M059J (cell line): ENCODE results near the gene DGKG. TPM values are rescaled to one million over a fixed set of nuclear protein-coding genes. Genes with fewer than 3 reads are reported as not detected.

ENCODE experiments used
- DNase-seq: peaks from one replicate; pipeline ENCODE4 v3.0.0-alpha.2; 2012; ENCODE audit warnings: low read depth
- total RNA-seq: library from RNA; depleted of rRNA; stranded (reverse); fragments of >200 nt; shearing (Covaris generic); gene quantifications from 2 replicates; pipeline ENCODE4 v1.2.3, GENCODE V29; 2014

DGKG gene
- total RNA-seq, 1 experiment from 2014 or later, result 16.7 TPM

DNA sequence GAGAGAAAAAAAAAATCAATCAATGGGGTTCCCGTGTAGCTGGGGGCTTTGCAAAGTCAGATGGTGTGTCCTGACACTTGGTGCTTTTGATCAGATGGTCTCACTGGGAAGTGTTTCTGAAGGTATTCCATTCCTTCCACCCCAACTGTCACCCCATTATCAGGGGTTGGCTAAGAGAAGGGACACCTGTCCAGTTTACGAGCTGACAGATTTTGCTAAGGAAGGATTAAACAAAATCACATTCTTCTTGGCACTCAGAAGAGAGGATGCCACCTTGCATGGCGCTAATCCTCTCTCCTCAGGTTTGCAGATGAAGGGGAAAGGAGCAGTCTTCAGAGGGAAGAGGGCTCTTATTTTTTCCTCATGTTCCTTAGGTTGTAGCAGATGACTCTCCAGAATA is 149.4 kb downstream of the DGKG start:
- no peak for DNase-seq

DNA sequence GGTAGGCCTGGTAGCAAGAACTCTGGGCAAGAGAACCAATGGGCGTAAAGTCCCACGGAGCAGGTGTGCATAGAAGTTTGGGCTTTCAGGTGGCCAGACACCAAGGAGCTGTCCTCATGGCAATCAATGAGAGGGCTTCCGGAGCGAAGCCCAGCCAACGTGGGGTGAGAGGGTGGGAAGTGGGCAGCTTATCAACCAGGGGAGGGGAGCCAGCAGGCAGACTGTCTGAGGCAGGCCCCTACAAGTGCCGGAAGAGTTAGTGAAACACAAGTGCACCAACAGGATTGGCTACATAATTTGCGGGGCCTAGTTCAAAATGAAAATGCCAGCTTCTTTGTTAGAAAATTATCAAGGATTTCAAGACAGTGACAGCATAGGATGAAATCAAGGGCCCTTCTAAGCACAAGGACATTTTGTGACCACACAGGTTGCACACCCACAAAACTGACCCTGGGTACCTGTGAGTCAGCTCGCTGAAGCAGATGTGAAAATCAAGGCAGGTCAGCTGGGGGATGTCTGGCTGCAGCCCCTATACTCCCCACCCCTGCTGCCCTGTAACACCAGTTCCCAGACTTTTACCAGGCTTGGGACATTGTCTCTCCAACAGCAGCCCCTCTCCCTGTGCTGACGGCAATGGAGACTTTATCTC is 151.1 kb downstream of the DGKG start:
- no peak for DNase-seq

DNA sequence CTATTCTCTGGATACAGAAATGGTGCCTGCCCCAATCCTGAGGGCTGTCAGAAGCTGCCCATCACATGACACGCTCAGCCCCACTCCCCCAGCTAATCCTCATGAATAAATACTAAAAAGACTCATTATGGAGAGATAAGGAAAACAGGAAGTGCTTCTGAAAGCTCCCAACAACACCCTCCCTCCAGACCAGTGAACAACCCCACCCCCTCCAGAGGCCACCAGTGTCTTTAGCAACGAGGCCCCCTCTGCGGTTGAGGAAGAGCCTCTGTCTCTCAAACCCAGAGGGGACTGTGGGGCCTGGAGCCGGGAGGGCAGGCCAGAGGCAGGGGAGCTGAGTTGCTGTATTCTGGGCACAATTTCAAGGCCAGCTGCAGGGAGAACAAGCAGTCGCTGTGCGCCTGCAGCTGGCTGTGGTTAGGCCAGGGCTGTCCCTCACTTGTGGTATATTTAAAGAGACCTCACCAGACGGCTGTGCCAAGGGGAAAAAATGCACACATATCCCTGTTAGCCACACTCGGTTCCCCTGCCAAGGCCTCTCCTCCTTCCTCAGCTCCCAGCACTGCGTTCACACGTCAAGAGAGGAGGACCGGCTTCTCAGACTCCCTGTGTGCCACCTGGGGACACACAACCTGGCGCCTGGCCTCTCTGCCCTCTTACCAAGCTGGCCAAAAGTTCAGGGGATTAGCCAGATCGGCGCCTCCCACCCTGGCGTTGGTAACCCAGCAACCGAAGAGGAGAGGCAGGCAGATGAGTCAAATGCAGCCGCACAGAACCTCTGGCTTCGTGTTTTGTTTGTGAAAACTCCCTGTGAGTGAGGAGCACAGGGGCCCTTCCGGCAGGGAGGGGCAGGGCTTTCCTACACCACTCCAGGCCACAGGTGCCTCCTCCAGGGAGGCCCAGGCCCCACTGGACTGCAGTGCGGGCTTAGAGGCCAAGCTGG is 152.0 kb downstream of the DGKG start:
- peak; percentile 95 for DNase-seq

DNA sequence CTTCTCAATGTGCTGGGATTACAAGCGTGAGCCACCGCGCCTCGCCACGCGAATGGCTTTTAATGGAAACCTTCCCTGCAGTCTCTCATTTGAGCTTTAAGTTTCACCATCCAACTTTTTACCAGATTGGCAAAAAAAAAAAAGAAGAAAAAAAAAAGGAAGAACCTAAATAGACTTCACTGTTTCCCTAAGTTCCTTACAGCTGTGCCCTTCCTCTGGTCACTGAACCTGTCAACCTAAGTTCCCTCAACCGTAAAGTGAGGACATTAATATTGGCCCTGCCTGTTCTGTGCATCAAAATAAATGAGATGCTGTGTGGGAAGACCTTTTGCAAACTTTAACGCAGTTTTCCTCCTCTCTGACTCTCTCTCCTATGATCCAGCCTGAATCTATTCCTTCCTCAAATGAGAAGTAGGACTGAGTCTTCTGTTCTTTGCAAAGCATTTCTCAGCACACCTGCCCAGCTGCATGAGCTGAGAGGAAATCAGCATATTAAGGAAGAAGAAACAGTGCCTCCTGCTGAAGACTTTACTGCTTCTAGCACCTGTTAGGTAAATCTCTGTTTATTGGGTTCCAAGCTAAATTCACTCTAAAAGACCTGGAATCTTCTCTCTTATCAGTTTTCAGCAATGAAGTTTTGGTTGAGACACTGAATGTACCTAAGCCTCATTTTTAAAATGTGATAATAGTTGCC is 153.6 kb downstream of the DGKG start:
- no peak for DNase-seq

DNA sequence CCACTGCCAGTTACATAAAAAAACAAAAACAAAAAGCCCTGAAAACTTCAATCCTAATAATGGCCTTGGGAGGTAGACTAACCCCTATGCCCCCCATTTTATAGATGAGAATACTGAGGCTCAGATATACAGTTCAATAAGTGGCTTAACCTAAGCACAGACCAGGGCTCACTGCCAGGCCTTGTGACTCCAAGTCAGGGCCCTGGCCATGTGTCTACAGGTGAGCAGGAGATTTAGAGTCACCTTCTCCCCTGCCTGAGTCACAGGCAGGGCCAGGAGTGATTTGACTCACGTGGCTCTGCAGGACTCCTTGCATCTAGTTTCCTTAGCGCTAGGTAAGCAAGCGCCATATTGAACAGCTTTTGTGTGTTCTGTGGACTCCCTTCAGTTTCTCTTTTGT is 154.5 kb downstream of the DGKG start:
- peak; percentile 29 for DNase-seq

DNA sequence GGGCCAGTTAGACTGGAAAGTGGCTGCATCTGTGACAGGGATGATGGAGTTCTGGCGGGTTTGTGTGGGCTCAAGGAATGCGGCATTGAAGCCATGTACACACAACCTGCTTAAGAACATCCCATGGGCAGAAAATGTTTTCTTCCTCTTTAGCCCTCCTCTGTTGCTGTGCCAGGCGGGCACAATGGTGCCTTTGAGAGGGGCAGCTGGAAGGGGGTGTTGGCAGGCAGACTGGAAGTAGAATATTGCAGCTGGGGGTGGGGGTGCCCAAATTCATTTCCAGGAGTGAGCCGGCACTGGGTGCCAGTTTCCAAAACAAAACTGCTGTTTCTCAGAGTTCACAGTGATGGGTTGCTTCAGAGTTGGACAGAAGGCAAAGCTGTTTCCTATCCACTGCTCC is 161.3 kb downstream of the DGKG start:
- DNase-seq, result no peak

DNA sequence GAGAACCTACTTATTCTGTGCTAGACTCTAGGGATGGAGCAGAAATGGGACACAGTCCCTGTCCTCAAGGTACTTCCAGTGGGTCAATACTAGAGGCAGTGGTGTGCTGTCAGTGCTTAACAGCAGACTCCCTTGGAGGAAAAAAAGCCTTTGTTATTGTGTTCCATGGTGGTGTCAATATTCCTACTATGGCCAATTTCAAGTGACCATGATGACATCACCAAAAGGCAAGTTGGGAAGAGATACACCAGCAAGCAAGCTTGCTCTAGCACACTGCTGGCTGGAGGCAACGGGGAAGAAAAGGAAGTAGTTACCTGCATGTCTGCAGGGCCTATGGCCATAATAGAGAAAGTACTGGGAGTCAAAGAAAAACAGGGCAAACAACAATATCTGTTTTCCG is 163.6 kb downstream of the DGKG start:
- no peak for DNase-seq

DNA sequence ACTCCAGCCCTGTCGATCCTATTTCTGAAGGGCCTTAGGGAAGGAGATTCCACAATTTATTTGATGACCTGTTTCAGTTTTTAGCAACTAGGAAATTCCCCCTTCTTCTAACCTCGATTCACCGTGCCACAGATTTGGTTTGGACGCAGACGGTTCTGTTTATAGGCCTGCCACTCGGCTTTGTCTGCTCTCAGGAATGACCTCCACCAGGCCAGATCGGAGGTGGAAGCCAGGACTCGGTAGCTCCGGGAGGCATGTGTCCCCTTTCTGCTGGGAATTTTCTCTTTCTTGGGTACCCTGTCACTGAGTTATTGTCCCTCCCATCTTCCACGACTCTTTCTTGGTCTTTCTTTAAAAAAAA is 167.6 kb downstream of the DGKG start:
- DNase-seq, result no peak

DNA sequence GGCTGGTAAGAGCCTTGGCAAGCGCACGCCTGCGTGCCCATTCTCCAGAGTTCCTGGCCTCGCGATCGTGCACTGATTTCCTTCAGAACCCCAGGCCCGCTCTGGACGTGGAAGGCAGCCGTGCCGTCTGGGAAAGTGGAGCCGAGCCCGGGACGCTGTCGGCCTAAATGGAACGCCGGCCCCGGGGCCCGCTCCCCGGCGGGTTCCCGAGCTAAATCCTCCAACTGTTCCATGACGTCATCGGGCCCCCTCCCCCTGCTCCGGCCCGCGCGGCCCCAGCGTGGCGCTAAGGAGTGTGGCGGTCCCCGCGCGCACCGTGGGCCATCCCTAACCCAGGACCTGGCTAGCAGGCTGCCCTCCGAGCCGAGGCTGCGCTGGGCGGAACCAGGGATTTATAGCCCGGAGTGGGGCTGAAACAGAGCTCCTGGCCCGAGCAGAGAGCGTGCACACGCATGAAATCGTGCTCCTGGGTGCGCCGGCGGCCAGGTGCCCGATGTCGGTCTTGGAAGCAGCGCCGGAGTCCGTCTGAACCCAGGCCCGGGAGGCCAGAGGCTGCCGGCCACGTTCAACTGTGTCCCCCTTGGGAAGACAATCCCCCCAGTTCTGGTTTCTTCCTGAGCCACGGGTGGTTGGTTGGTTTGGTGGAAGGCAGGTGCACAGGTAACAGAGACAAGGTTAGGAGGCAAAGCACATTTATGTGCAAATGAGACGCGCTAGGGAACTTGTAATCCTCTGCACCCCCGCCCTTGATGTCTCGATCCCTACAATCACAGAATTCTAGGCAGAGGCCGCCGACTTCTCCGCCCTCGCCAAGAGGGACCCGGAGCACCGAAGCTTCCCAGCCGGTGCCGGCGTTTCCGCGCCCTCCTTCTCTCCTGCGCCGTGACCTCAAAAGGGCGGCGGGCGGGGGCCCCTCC is 168.2 kb downstream of the DGKG start:
- no peak for DNase-seq

DNA sequence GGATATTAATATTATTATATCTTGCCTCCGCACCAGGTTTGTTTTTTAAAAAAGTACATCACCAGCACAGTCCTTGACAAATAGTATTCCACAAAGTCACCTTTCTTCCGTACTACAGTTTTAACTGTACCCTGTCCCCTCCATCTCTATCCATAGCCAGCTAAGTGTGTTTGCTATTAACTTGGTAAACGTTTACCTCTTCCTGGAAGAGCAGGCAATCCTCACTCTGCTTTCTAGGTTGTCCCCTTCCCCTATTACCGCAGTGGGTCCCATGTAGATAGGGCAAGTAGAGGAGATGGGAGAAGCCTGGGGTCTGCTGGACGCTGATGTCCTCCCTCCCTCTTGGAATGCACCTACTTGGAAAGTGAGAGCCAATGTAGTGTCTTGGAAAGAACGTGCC is 169.2 kb downstream of the DGKG start:
- no peak for DNase-seq

DNA sequence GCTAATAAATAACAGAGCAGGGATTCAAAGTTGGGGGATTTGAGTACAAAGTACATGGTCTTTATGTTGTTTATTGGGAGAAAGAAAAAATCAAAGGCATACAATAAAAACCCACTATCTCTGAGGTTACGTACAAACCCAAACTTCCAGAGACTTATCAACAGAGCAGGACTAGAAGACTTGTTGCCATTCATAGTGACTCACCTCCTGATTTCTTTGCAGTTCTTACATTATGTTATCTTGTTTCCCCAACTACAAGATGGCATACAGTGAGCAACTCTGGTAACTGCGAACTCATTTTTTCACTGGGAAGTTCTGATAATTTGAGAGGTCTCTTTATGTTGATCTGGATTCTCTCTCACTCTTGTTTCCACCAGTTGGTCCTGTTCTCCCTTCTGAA is 172.5 kb downstream of the DGKG start:
- no peak for DNase-seq

DNA sequence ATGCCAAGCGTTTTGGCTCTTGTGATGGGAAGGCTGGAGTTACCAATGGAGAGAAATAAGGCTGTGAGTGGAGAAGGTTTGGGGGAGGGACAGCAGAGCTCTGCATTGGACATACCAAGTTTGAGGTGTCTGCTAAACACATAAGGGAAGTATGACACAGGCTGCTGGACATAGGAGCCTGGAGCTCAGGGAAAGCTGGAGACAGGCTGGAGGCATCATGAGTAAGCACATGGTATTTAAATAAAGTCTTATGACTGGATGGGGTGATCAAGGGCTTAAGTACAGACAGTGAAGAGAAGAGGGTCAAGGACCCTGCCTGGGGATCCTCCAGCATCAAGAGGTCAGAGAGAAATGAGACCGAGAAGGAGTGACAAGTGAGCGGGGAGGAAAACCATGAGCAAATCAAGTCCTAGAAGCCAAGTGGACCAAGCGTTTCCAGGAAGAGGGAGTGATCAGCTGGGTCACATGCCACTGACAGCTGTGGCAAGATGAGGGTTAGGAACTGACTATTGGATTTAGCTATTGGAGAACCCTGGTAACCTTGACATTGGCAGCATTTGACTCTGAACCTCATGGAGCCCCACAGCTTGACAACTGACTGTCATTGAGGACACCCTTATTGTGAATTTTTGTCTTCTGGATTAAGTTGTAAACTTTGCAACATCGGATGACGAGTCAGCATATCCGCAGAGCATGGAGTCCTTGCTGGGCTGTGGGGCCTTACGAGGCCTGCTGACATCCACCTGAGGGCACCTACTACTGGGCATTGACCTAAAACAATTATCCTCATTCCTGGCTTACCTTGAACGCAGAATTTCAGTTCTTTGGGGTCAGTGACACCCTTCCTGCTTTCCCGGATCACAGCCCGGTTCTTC is 174.4 kb downstream of the DGKG start:
- DNase-seq, result no peak

DNA sequence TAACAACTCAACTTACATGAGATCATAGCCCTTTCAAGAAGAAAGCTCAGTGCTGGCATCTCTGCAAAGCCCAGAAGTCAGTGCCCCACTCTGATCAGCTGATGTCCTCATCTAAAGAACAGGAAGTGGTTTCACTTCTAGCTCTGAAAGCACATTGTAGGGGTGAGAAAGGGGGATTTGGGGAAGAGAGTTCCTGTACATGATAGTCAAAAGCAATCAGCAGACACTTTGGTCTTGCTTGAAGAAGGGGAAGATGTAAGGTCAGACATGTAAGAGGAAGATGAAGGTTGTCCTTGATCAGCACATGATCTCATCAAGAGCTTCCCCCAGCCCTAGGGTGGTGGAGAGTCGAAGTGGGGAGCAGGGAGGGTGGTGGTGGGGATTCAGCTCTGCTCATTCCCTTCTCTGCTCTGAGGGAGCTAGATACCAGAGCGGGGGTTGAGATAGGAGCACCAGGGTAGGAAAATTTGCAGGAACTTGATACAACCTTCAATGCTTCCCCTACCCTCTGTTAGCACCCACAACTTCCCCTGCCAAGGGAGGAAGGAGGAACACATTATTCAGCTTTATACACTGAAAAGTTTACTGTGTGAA is 176.7 kb downstream of the DGKG start:
- no peak for DNase-seq

DNA sequence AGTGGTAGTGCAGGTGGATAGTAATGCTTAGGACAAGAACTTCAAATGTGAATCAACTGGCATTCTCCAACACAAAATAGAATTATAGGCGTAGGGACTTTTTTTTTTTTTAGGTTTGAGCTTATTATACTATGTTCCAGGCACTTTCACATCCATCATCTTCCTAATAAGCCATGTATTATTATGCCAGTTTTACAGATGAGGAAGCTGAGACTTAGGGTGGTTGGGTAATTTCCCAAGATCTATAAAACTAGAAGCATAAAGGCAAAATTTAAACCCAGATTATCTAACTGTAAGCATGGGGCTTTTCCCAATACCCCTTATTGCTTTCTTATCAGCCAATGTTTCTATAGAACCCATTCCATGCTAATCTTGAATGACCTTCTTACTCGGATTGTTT is 178.0 kb downstream of the DGKG start:
- DNase-seq, result no peak

DNA sequence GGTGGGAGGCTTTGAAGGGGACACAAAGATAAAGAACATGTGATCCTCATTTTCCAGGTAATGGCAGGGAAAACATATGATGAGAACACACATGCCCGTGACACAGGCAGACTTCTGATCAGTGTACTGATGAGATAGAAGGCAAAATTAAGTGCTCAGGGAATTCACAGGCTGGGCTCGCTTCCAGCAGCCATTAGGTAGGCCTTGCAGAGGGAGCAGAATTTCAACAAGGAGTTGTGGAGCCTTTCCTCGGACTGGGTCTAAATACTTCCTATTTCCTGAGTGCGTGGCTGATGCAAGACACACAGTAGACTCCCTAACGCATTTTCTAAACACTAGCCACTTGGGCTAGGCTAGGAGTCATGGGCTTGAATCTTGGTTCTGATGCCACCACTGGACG is 179.2 kb downstream of the DGKG start:
- no peak for DNase-seq

DNA sequence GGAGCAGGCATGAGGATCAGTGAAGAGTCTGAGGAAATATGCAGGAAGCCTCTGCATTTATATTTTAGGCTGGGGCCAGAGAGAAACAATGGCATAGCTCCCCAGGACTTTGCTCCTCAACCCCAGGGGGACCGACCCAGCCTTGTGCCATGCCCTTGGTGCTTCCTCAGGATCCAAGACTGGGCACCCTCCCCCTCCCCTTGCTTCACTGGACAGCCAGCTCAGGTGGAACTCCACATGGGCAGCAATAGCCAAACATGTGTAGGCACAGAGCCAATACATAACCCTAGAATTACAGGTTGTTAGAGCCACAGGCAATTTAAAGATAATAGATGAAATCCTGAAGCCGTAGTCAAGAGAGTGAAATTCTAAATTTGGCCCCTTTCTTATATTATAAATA is 180.1 kb downstream of the DGKG start:
- no peak for DNase-seq

DNA sequence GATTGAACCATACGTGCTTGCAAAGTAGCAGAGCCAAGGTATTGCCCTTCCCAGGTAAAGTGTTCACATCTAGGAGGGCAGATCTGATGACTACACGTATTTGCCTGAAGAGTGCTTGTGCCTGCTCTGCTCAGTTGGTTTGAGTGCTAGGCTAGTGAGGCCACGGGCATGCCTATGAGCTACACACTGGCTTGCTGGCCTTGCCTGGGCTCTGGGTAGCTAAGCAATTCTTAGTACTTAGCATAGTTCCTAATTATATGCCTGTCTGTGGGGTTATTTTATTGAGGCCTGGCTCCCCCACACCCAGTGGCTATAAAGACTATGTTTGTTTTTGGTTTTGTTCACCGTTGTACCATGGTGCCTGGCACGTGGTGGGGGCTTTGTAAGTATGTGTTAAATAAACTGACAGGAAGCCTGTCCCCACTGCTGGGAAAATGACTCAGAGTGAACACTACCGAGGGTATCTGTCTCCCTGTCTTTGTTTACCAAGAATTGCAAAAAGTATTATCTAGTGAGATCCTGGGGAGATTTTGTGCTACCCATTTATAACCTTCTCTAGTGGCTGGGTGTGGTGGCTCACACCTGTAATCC is 181.0 kb downstream of the DGKG start:
- DNase-seq, result peak; percentile 22

DNA sequence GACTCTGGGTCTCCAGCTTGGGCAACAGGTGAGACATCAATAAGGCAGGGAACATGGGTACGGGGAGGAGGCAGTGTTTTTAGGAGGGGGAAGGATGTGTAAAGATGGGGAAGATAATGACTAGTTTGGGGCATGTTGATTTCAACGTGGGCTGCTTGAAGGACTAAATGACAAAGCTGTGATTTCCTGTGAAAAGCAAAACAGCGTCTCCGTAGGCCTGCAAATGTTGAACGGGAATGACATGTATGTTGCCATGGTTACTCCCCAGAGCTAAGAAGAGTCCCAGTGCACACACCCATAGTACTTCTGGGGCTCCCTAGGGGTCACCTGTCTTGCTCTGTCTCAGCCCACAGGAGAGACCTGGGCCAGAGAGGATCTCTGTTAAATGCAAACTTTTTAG is 181.9 kb downstream of the DGKG start:
- no peak for DNase-seq

DNA sequence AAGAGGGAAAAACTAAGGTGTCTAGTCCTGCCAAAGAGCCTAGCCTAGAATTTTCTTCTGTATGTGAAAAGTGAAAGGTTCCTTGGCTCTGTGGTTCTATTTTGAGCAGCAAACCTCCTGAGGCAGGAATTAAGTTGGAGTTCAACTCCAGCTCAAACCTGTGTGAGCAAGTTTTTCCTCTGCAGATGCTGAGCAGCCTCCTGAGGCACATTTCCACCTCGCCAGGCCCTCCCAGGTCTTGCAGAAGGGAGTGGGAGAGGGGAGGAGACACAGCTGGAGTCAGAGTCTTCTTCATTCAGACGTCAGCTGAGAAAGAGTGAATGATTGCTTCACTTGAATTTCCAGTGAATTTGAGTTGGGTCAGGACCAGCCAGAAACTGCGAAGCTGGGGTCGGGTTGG is 183.6 kb downstream of the DGKG start:
- no peak for DNase-seq
